Calu3 (cell line): ENCODE results near the gene ING2. TPM values are rescaled to one million over a fixed set of nuclear protein-coding genes. Genes with fewer than 3 reads are reported as not detected.

Source experiments
- BruUV-seq: library from RNA; stranded (reverse); fragments of 400-500 nt; replicated peaks from 2 replicates; lab custom pipeline; 2021; lab: Mats Ljungman, UMichigan
- CTCF ChIA-PET: fragments of 300-600 bp; sonication (Branson Sonifier 250); formaldehyde crosslinking; loops from one replicate; lab custom pipeline; 2022; ENCODE audit warnings: antibody characterized with exemption; lab: Charles Lee
- DNase-seq: peaks from one replicate; pipeline ENCODE4 v3.0.0; 2022
- H3K27ac Mint-ChIP-seq: one replicate; pipeline ENCODE4 v1.8.0; 2022; ENCODE audit warnings: mixed read lengths; ENCODE audit not compliant: unreplicated experiment
- H3K27me3 Mint-ChIP-seq: one replicate; pipeline ENCODE4 v1.8.0; 2022; ENCODE audit warnings: mixed read lengths; ENCODE audit not compliant: unreplicated experiment
- H3K36me3 Mint-ChIP-seq: one replicate; pipeline ENCODE4 v1.8.0; 2022; ENCODE audit warnings: mild to moderate bottlenecking, moderate library complexity, mixed read lengths; ENCODE audit not compliant: insufficient read depth, unreplicated experiment
- H3K4me1 Mint-ChIP-seq: one replicate; pipeline ENCODE4 v1.8.0; 2022; ENCODE audit warnings: mild to moderate bottlenecking, low read depth, mixed read lengths; ENCODE audit not compliant: unreplicated experiment
- H3K4me3 Mint-ChIP-seq: one replicate; pipeline ENCODE4 v1.8.0; 2022; ENCODE audit warnings: mild to moderate bottlenecking, low read depth, moderate library complexity, mixed read lengths; ENCODE audit not compliant: unreplicated experiment
- H3K9me3 Mint-ChIP-seq: one replicate; pipeline ENCODE4 v1.8.0; 2022; ENCODE audit warnings: low read depth, mixed read lengths; ENCODE audit not compliant: unreplicated experiment
- CTCF ChIP-seq: fragments of 200-600 bp; IDR thresholded peaks from one replicate; pipeline ENCODE4 v1.8.0; 2022; ENCODE audit warnings: antibody characterized with exemption; ENCODE audit not compliant: unreplicated experiment
- intact Hi-C: fragments of 100-400 bp; cut with micrococcal nuclease; formaldehyde crosslinking; loops from one replicate; pipeline ENCODE4 v1.10.0; 2022; ENCODE audit not compliant: unreplicated experiment
- total RNA-seq: library from RNA; stranded (reverse); gene quantifications from 2 replicates; pipeline ENCODE4 v1.2.3, GENCODE V29; 2022

Gene ING2
- total RNA-seq, 1 experiment from 2014 or later = 12.1 TPM

- no peak for TF ChIP-seq CTCF
- H3K27me3 Mint-ChIP-seq = peaks cover 15% of the 10 kb centered on the region
- no TSS peak for BruUV-seq
- H3K4me3 Mint-ChIP-seq = no peak overlapping the region
- intact Hi-C loops = no loop called here
- peaks cover 12% of the 10 kb centered on the region for H3K9me3 Mint-ChIP-seq
- no peaks in the 10 kb centered on the region for H3K4me1 Mint-ChIP-seq
- no peak overlapping the region for H3K27ac Mint-ChIP-seq
- DNase-seq = no peak
- CTCF ChIA-PET = no interaction called here
- H3K36me3 Mint-ChIP-seq = no peaks in the 10 kb centered on the region
Observed at GRCh38 chr4:183544109-183544508, 39.3 kb downstream of the ING2 start.

GRCh38 chr4:183546376-183546775, 41.5 kb downstream of the ING2 start:
- no peak overlapping the region for H3K4me3 Mint-ChIP-seq
- intact Hi-C loops = no loop called here
- TF ChIP-seq CTCF = no peak
- DNase-seq = no peak
- BruUV-seq = no TSS peak
- H3K4me1 Mint-ChIP-seq = no peaks in the 10 kb centered on the region
- CTCF ChIA-PET = interaction anchor here (0.5 kb wide), 1 partner anchor 72 kb away, joined by 3 read pairs; no protein-coding TSS in a partner anchor
- H3K27me3 Mint-ChIP-seq = peaks cover 29% of the 10 kb centered on the region
- H3K36me3 Mint-ChIP-seq = no peaks in the 10 kb centered on the region
- no peak overlapping the region for H3K27ac Mint-ChIP-seq
- peaks cover 12% of the 10 kb centered on the region for H3K9me3 Mint-ChIP-seq

- no peak overlapping the region for H3K27ac Mint-ChIP-seq
- no peaks in the 10 kb centered on the region for H3K36me3 Mint-ChIP-seq
- H3K4me1 Mint-ChIP-seq = no peaks in the 10 kb centered on the region
- intact Hi-C loops = no loop called here
- no peak for TF ChIP-seq CTCF
- no peak for DNase-seq
- no TSS peak for BruUV-seq
- H3K27me3 Mint-ChIP-seq = peaks cover 27% of the 10 kb centered on the region
- H3K4me3 Mint-ChIP-seq = no peak overlapping the region
- CTCF ChIA-PET = no interaction called here
- H3K9me3 Mint-ChIP-seq = peaks cover 12% of the 10 kb centered on the region
Observed at GRCh38 chr4:183548306-183548705, 43.4 kb downstream of the ING2 start.

GRCh38 chr4:183550345-183551093, 45.7 kb downstream of the ING2 start:
- BruUV-seq = no TSS peak
- no peak overlapping the region for H3K27ac Mint-ChIP-seq
- CTCF ChIA-PET = no interaction called here

More at GRCh38 chr4:183550345-183551093, 45.7 kb downstream of the ING2 start:
- Mint-ChIP-seq H3K4me1 (no peaks in the 10 kb centered on the region), H3K36me3 (no peaks in the 10 kb centered on the region), H3K4me3 (no peak overlapping the region), H3K27me3 (peaks cover 17% of the 10 kb centered on the region), H3K9me3 (peaks cover 3% of the 10 kb centered on the region)
- intact Hi-C loops = no loop called here
- no peak for TF ChIP-seq CTCF
- DNase-seq = no peak
